HepG2 (cell line): Measurements from ENCODE around the gene GPR17. TPM values are rescaled to one million over a fixed set of nuclear protein-coding genes. Genes with fewer than 3 reads are reported as not detected.

ENCODE experiments used
- MNT ChIP-seq: fragments of 450-650 bp; IDR thresholded peaks from 2 replicates; pipeline ENCODE4 v1.6.1; 2016
- RERE ChIP-seq: IDR thresholded peaks from 2 replicates; pipeline ENCODE4 v1.6.1; 2016; ENCODE audit warnings: low read depth, missing genetic modification reagents, missing compliant biosample characterization
- ZNF687 ChIP-seq: sonication (generic); formaldehyde crosslinking; IDR thresholded peaks from 2 replicates; pipeline ENCODE4 v1.5.1; 2020; ENCODE audit warnings: mild to moderate bottlenecking, missing genetic modification reagents, moderate library complexity
- ZNF710 ChIP-seq: sonication (generic); formaldehyde crosslinking; IDR thresholded peaks from 2 replicates; pipeline ENCODE4 v1.5.0; 2020; ENCODE audit warnings: mild to moderate bottlenecking, missing genetic modification reagents, borderline replicate concordance
- ZNF737 ChIP-seq: sonication (generic); formaldehyde crosslinking; IDR thresholded peaks from 2 replicates; pipeline ENCODE4 v1.5.0; 2020; ENCODE audit warnings: missing genetic modification reagents, mild to moderate bottlenecking, borderline replicate concordance
- polyA plus RNA-seq, 8 experiments: library from polyadenylated mRNA; depleted of rRNA in 3 of 8; stranded (reverse) in 7 of 8; unstranded in 1 of 8; fragments of >200 nt; fragmentation: Illumina TruSeq in 4 of 8; extraction: Trizol in 4 of 8; gene quantifications; 2 replicates each; pipeline versions ENCODE4 v1.2.1 to v1.2.3, GENCODE V29; 2011 to 2016; ENCODE audit warnings: low read depth in 4 of 8, missing spikeins in 1 of 8, mixed read lengths in 1 of 8; ENCODE audit not compliant: insufficient read depth in 1 of 8
- total RNA-seq, 5 experiments: library from RNA; depleted of rRNA; stranded (reverse); fragments of >200 nt; fragmentation: Illumina TruSeq; extraction: Trizol; gene quantifications; 2 replicates each; pipeline ENCODE4 v1.2.3, GENCODE V29; 2016; ENCODE audit warnings: low read depth in 1 of 5

The GPR17 gene
- total and polyA plus RNA-seq, 2 of the 13 experiments (the other 11 are each of a cell fraction or from before 2014, with no cell fraction given), result not detected

GRCh38 chr2:127641846-127642507 lies 4.0 kb upstream of the GPR17 start (continued):
- TF ChIP-seq RERE (CRISPR knock-in tag) (no peak), MNT (peak; percentile 39; the same call in 1 of the 2 replicates), ZNF687 (CRISPR knock-in tag) (peak; percentile 32), ZNF710 (CRISPR knock-in tag) (no peak), ZNF737 (CRISPR knock-in tag) (no peak)
- TF ChIP-seq, all 625 proteins: peak for 6
